ENCODE measurements around the gene NT5C1B.

NT5C1B gene

GRCh38 chr2:18551169-18551568, 38.2 kb downstream of the NT5C1B start:
- no peak for DNase-seq (ENCODE audit: low read depth)

DNA sequence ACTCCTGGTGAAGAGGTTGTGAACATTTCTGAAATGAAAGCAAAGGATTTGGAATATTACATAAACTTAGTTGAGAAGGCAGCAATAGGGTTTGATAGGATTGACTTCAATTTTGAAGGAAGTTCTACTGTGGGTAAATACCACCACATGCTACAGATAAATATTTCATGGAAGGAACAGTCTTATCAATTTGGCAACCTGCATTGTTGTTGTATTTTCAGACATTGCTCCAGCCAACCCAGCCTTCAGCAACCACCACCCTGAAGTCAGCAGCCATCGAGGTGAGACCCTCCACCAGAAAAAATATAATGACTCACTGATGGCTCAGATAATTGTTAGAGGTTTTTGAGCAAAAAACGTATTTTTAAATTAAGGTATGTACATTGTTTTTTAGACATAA, 38.9 kb downstream of the NT5C1B start:
- DNase-seq (ENCODE audit: low read depth): no peak

DNA sequence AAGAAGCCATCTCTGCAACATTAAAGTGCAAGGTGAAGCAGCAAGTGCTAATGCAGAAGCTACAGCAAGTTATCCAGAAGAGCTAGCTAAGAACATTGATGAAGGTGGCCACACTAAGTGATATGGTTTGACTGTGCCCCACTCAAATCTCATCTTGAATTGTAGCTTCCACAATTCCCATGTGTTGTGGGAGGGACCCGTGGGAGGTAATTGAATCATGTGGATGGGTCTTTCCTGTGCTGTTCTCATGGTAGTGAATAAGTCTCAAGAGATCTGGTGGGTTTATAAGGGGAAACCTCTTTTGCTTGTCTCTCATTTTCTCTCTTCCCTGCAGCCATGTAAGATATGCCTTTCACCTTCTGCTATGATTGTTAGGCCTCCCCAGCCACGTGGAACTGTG, 40.3 kb downstream of the NT5C1B start:
- DNase-seq (ENCODE audit: low read depth): no peak

DNA sequence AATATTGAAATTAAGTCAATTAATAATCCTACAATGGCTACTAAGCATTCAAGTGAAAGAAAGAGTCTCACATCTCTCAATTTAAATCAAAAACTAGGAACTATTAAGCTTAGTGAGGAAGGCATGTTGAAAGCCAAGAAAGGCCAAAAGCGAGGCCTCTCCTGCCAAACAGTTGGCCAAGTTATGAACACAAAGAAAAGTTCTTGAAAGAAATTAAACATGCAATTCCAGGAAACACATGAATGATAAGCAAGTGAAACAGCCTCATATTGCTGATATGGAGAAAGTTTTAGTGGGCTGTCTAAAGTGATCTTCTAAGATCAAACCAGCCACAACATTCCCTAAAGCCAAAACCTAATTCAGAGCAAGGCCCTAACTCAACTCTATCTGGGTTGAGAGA, 40.7 kb downstream of the NT5C1B start:
- DNase-seq (ENCODE audit: low read depth): no peak

GRCh38 chr2:18546567-18546966, 42.8 kb downstream of the NT5C1B start:
- DNase-seq (ENCODE audit: low read depth): no peak

DNA sequence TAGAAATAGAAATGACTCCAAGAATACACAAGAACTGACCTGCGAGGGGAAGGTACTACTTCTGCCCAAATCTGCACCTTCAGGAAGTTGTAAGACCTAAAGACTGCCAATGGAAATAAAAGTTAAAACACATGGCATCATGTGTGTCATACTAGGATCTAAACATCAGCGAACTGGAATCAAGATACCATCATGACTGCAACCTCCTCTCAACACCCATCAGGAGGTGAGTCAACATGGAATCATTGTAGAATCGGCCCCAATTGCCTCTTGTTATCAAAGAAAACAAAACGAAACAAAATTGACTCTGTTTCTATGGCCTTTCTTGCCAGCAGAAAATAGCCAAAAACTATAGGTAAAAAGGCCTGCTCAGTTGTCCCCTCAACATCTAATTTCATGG, 44.0 kb downstream of the NT5C1B start:
- DNase-seq (ENCODE audit: low read depth): no peak

- DNase-seq (ENCODE audit: low read depth): no peak
These were observed 45.2 kb downstream of the NT5C1B start for GRCh38 chr2:18544171-18544570.

GRCh38 chr2:18540872-18541271, 48.5 kb downstream of the NT5C1B start:
- DNase-seq (ENCODE audit: low read depth): no peak

GRCh38 chr2:18536697-18537096, 52.7 kb downstream of the NT5C1B start:
- no peak for DNase-seq (ENCODE audit: low read depth)

DNA sequence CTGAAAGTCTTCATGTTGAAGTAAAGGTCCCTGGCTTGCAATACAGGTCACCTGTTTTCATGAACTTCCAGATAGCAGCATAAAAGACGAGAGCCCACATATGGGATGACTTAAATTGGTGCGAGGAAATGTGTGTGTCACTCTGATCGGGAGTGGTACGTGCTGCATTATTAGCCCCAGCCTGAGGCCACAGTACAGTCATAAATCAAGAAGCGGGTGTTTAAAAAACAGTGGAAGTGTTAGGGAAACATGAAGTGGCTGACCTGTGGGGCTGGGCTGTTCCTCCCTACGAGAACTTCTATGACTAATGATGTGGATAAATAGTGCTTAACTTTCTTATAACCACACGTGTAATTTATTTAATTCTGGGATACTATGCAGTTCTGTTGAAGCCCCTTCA, 53.3 kb downstream of the NT5C1B start:
- DNase-seq (ENCODE audit: low read depth): no peak

GRCh38 chr2:18531194-18531593, 58.2 kb downstream of the NT5C1B start:
- DNase-seq (ENCODE audit: low read depth): no peak

DNA sequence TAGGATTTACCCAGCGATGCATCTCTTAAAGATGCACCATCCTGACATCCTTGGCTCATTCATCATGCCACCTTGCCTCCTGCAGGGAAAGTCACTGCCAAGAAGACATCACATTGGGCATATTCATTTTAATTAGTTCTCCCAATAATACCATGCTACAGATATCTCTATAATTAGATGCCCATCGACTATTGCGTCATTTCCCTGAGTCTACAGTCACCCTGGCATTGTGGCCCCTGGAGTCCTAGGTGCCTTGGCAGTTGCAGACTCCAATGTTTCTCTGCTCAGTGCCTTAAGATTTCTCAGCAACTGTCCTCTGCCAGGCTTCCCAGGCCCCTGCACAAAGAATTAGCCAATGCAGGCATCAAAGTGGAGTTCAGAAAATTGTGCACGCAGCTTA, 61.5 kb downstream of the NT5C1B start:
- DNase-seq (ENCODE audit: low read depth): no peak

DNA sequence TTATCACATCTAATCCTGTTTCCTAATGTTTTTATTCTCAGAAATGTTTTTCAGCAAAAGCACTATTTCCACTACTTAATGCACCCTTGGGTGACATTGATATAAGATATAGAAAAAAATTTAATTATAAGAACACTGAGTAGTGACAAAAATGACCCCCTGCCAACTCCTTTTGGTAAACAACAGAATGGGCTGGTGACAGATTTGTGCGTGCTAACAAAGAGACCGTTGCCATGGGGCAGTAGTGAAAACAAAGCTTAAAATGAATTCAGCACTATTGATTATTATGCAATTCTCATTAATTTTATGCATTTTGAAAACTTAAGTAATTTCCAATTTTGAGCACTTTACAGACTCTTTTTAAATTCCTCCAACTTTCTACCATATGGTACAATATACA, 62.0 kb downstream of the NT5C1B start:
- no peak for DNase-seq (ENCODE audit: low read depth)

- DNase-seq (ENCODE audit: low read depth): no peak
These were observed 62.9 kb downstream of the NT5C1B start for GRCh38 chr2:18526429-18526828.

- no peak for DNase-seq (ENCODE audit: low read depth)
These were observed 63.5 kb downstream of the NT5C1B start for GRCh38 chr2:18525852-18526251.

GRCh38 chr2:18525236-18525635, 64.1 kb downstream of the NT5C1B start:
- no peak for DNase-seq (ENCODE audit: low read depth)

GRCh38 chr2:18522484-18523146, 66.8 kb downstream of the NT5C1B start:
- no peak for DNase-seq (ENCODE audit: low read depth)

- peak; percentile 64 for DNase-seq (ENCODE audit: low read depth)
These were observed 68.6 kb downstream of the NT5C1B start for GRCh38 chr2:18520451-18521425.

DNA sequence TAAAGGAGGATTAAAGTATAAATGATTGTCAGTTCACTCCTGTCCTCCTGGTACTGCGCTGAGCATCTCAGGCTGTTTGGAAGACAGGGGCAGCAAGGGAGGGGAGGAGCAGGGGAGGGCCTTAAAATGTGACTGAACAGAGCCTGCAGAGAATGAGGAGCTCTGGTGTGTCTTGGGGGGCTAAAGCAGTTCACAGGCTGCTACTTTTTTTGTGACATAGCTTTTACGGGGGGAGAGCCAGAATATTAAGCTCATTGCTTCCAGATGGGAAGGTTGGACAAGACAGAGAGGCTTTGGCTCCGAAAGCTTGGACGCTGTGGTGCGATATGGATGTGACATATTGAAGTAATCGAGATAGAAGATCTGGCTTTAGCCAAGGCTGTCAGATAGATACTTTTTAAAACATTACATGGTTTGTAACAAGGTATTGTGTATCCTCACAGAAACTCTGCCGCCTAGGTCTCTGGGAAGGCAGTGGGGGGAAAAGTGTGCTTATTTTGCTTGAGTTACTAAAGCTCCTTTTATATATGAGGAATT, 69.4 kb downstream of the NT5C1B start:
- DNase-seq (ENCODE audit: low read depth): no peak

- DNase-seq (ENCODE audit: low read depth): no peak
These were observed 71.0 kb downstream of the NT5C1B start for GRCh38 chr2:18518116-18519111.

DNA sequence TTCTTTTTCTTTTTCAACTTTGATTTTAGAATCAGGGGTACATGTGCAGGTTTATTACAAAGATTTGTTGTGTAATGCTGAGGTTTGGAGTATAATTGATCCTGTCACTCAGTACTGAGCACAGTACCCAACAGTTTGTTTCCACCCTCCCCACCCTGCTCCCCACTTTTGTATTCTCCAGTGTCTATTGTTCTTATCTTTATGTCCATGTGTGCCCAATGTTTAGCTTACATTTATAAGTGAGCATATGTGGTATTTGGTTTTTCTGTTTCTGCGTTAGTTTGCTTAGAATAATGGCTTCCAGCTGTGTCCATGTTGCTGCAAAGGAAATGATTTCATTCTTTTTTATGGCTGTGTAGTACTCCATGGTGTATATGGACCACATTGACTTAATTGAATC, 72.0 kb downstream of the NT5C1B start:
- no peak for DNase-seq (ENCODE audit: low read depth)

DNA sequence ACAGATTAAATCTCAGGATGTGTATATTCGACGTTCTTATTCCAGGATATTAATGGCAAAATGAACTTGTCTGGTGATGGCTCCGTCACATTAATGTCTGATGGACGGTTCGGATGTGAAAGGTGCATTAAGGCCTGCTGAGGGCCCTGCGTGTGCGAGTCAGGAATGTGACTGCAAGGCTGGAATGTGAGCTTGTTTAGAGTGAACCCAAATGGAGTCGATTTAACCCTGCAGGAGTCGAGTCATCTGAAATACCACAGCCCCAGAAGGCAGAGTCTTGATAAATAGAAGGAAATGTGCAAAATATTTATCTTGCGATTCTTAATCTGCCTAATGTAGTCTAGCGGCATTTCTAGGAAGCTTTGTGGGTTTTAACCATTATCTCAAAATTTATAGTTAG, 73.3 kb downstream of the NT5C1B start:
- no peak for DNase-seq (ENCODE audit: low read depth)
